ENCODE results near the gene SLC7A1. TPM values are rescaled to one million over a fixed set of nuclear protein-coding genes. Genes with fewer than 3 reads are reported as not detected.

The SLC7A1 gene
- total and polyA plus RNA-seq, 4 donors, result 0.90 to 22.6 (median 1.4) TPM

GRCh38 chr13:29479716-29480492, 115.6 kb downstream of the SLC7A1 start:
- no peak overlapping the region for H3K4me3 ChIP-seq (ENCODE audit: low read depth in 1 of 3, low read length in 3 of 3)
- H3K4me1 ChIP-seq (ENCODE audit: control insufficient read depth in 4 of 4, insufficient read depth in 4 of 4, low read length in 3 of 4), result no peaks in the 10 kb centered on the region
- DNase-seq (ENCODE audit: low spot score), result no peak
- H3K9ac ChIP-seq (ENCODE audit: low read depth in 1 of 2, low read length in 2 of 2), result no peak overlapping the region
- WGBS, result 84% methylated on average over 25 of the region's 25 CpGs
- H3K27ac ChIP-seq (ENCODE audit: low read depth in 1 of 2, low read length in 2 of 2), result no peak overlapping the region
- no peaks in the 10 kb centered on the region for H3K36me3 ChIP-seq (ENCODE audit: control insufficient read depth in 4 of 4, insufficient read depth in 3 of 4, low read depth in 1 of 4, low read length in 3 of 4)
- no peaks in the 10 kb centered on the region for H3K9me3 ChIP-seq (ENCODE audit: control insufficient read depth in 4 of 4, low read length in 3 of 4)
- peaks cover 0 to 3% (median 0%) of the 10 kb centered on the region in 4 donors for H3K27me3 ChIP-seq (ENCODE audit: control insufficient read depth in 4 of 4, insufficient read depth in 4 of 4, low read length in 3 of 4)
- no peak for TF ChIP-seq HNF4A (conservative IDR thresholded peaks at IDR 0.05)

- Histone ChIP-seq H3K4me3 (ENCODE audit: low read depth in 1 of 3, low read length in 3 of 3) (no peak overlapping the region), H3K36me3 (ENCODE audit: control insufficient read depth in 4 of 4, insufficient read depth in 3 of 4, low read depth in 1 of 4, low read length in 3 of 4) (no peaks in the 10 kb centered on the region), H3K27me3 (ENCODE audit: control insufficient read depth in 4 of 4, insufficient read depth in 4 of 4, low read length in 3 of 4) (peaks cover 0 to 3% (median 0%) of the 10 kb centered on the region in 4 donors), H3K9me3 (ENCODE audit: control insufficient read depth in 4 of 4, low read length in 3 of 4) (no peaks in the 10 kb centered on the region), H3K27ac (ENCODE audit: low read depth in 1 of 2, low read length in 2 of 2) (no peak overlapping the region), H3K9ac (ENCODE audit: low read depth in 1 of 2, low read length in 2 of 2) (no peak overlapping the region), H3K4me1 (ENCODE audit: control insufficient read depth in 4 of 4, insufficient read depth in 4 of 4, low read length in 3 of 4) (no peaks in the 10 kb centered on the region)
- 89% methylated on average over 3 of the region's 3 CpGs for WGBS
- no peak for DNase-seq (ENCODE audit: low spot score)
- TF ChIP-seq SP1 (IDR thresholded peaks at IDR 0.05) (no peak), YY1 (IDR thresholded peaks at IDR 0.05) (no peak), HNF4A (conservative IDR thresholded peaks at IDR 0.05) (no peak), JUND (IDR thresholded peaks at IDR 0.05) (no peak), MAX (IDR thresholded peaks at IDR 0.05) (no peak), EGR1 (IDR thresholded peaks at IDR 0.05; ENCODE audit: low read depth in 2 of 2) (no peak), ATF3 (IDR thresholded peaks at IDR 0.05) (no peak), GABPA (IDR thresholded peaks at IDR 0.05 in 1 of 2, conservative IDR thresholded peaks at IDR 0.05 in 1 of 2) (no peak)
Observed at GRCh38 chr13:29476046-29476445, 119.4 kb downstream of the SLC7A1 start.

- H3K36me3 ChIP-seq (ENCODE audit: control insufficient read depth in 4 of 4, insufficient read depth in 3 of 4, low read depth in 1 of 4, low read length in 3 of 4), result no peaks in the 10 kb centered on the region
- WGBS, result 90% methylated on average over 3 of the region's 3 CpGs
- H3K27me3 ChIP-seq (ENCODE audit: control insufficient read depth in 4 of 4, insufficient read depth in 4 of 4, low read length in 3 of 4), result peaks cover 0 to 3% (median 0%) of the 10 kb centered on the region in 4 donors
- no peak for TF ChIP-seq TAF1 (conservative IDR thresholded peaks at IDR 0.05)
- no peak for TF ChIP-seq RXRA (IDR thresholded peaks at IDR 0.05)
- no peak for TF ChIP-seq HNF4G (IDR thresholded peaks at IDR 0.05)
- TF ChIP-seq HNF4A (conservative IDR thresholded peaks at IDR 0.05), result no peak
- no peak for TF ChIP-seq GABPA (IDR thresholded peaks at IDR 0.05 in 1 of 2, conservative IDR thresholded peaks at IDR 0.05 in 1 of 2)
- no peak for TF ChIP-seq YY1 (IDR thresholded peaks at IDR 0.05)
- no peak for TF ChIP-seq CTCF (IDR thresholded peaks at IDR 0.05; ENCODE audit: low read depth, low read length, missing input control)
- no peak for TF ChIP-seq RAD21 (IDR thresholded peaks at IDR 0.05)
- no peak for TF ChIP-seq ZBTB33 (IDR thresholded peaks at IDR 0.05)
- no peak for TF ChIP-seq FOXA2 (IDR thresholded peaks at IDR 0.05)
- no peak for TF ChIP-seq ATF3 (IDR thresholded peaks at IDR 0.05)
- no peaks in the 10 kb centered on the region for H3K9me3 ChIP-seq (ENCODE audit: control insufficient read depth in 4 of 4, low read length in 3 of 4)
- H3K27ac ChIP-seq (ENCODE audit: low read depth in 1 of 2, low read length in 2 of 2), result no peak overlapping the region
- H3K9ac ChIP-seq (ENCODE audit: low read depth in 1 of 2, low read length in 2 of 2), result no peak overlapping the region
- DNase-seq (ENCODE audit: low spot score), result no peak
- H3K4me3 ChIP-seq (ENCODE audit: low read depth in 1 of 3, low read length in 3 of 3), result no peak overlapping the region
- H3K4me1 ChIP-seq (ENCODE audit: control insufficient read depth in 4 of 4, insufficient read depth in 4 of 4, low read length in 3 of 4), result no peaks in the 10 kb centered on the region
Observed at GRCh38 chr13:29474991-29475390, 120.5 kb downstream of the SLC7A1 start.
